Measurements from ENCODE around the gene KCTD17. TPM values are rescaled to one million over a fixed set of nuclear protein-coding genes. Genes with fewer than 3 reads are reported as not detected.

The KCTD17 gene, protein sequence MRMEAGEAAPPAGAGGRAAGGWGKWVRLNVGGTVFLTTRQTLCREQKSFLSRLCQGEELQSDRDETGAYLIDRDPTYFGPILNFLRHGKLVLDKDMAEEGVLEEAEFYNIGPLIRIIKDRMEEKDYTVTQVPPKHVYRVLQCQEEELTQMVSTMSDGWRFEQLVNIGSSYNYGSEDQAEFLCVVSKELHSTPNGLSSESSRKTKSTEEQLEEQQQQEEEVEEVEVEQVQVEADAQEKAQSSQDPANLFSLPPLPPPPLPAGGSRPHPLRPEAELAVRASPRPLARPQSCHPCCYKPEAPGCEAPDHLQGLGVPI
- total RNA-seq, result 10 to 100 TPM; 26.1 to 26.6 TPM
- polyA plus RNA-seq, result 10 to 100 TPM in 2 of 3 donors, 1 to 10 TPM in 1; 9.1 to 12.1 (median 10.3) TPM
- total RNA-seq, result 5.4 to 25.3 (median 20.6) reads per million in 6 experiments

DNA sequence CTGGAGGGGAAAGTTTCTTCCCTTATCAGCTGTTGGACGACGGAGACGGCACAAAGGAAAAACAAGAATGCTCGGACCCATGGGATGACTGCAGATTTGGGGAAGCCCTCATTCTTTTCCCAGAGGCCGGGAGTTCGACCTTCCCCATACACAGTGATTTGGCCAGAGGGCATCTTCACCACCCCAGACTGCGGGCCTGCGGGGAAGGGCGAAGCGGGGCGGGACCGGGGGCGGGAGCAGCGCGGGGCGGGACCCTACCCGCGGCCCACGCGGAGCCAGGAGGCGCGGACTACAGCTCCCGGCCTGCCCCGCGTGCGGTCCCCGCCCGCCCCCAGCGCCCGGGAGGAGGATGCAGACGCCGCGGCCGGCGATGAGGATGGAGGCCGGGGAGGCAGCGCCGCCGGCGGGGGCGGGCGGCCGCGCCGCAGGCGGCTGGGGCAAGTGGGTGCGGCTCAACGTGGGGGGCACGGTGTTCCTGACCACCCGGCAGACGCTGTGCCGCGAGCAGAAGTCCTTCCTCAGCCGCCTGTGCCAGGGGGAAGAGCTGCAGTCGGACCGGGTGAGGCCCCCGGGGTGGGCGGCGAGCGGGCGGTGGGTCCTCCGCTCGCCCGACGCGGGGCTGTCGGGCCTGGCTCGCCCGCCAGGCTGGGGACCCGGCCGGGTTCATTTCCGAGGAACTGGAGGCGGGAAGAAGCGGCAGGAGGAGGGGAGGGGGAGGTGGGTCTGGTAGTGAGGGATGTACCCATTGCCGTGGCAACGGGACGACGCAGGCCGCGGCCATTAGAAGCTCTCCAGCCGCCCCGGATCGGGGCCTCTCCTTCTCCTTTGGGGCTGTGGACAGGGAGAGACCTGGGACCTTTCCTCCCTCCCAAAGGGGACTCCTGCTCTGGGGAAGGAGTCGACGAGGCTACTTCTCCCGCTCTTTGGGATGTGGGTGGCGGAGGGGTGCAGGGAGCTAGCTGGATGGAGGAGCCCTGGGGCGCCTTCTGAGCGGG is at the start of gene KCTD17:
KCTD17 (plus strand) TSS at position 352 of the 995 bp plus-strand sequence; CDS start at position 371, 19 bp downstream.
- peak within 1 kb of the TSS; percentile 74 to 91 (median 84) for H3K4me3 Mint-ChIP-seq

DNA sequence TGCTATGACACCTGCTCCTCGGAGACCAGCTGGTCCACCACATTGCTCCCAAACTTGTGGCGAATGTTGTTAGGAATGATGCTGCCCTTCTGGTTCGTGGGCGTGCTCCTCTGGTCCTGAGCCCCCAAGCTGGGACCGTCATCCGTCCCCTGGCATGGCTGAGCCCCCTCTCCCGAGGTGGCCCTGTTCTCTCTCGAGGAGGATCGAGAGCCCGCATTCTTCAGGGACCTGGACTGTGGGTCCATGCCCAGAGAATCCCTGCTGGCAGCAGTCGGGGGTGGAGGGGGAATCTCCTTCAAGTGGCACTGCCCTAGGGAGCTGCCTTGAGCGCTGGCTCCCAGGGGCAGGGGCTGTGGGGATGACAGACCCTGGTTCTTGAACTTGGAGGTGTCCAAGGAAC is 49.7 kb upstream of the KCTD17 start:
- H3K36me3 Mint-ChIP-seq, result peaks cover 0 to 4% (median 0%) of the 10 kb centered on the region in 3 donors
- DNase-seq (no peak), ATAC-seq (no peak)

More for the DNA sequence above, at the start of gene KCTD17:
- DNase-seq (peak; percentile 57 to 82 (median 68)), ATAC-seq (peak; percentile 99 to 100)
- Mint-ChIP-seq H3K27ac (peak within 1 kb of the TSS in 9 of 10 donors; percentile 61 to 90 (median 80)), H3K4me1 (peaks cover 4 to 18% (median 10%) of the 10 kb centered on the region in 4 donors), H3K9me3 (no peaks in the 10 kb centered on the region), H3K36me3 (peaks cover 0 to 16% (median 4%) of the 10 kb centered on the region in 3 donors), H3K27me3 (no peaks in the 10 kb centered on the region)
- POLR2A ChIA-PET, result interaction anchor here (0.8 to 1.2 kb wide), 5 partner anchors 74 to 276 kb away, joined by 3 to 7 read pairs (median 3); partner anchors contain the start of genes IFT27 and IL2RB

DNA sequence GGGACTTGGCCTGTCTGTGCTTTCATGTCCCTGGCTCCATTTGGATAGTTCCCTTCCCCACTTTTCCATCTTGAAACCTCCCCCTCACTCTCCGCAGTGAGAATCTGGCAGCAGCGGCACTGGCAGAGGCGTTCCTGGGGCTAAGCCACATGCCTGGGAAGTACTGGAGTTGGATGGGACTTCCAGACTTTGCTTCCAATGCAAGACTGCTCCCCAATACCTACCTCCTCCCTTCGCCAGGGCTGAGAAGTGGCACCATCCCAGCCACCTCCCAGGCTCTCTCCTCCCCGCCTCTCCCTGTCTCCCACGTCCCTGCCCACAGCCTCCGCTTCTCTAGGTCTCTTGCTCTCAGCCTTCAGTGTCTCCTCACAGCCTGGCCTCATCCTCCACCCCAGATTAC is 48.9 kb upstream of the KCTD17 start:
- no peak for ATAC-seq
- DNase-seq, result no peak
- POLR2A ChIA-PET, result no interaction called here
- H3K4me1 Mint-ChIP-seq, result peaks cover 0 to 1% (median 0%) of the 10 kb centered on the region in 4 donors
- no peak overlapping the region for H3K4me3 Mint-ChIP-seq
- peaks cover 0 to 4% (median 0%) of the 10 kb centered on the region in 3 donors for H3K36me3 Mint-ChIP-seq
- H3K27ac Mint-ChIP-seq, result peak overlapping the region in 1 of 10 donors; percentile 46
- peaks cover 0 to 5% (median 0%) of the 10 kb centered on the region in 9 donors for H3K9me3 Mint-ChIP-seq
- H3K27me3 Mint-ChIP-seq, result peaks cover 5 to 21% (median 10%) of the 10 kb centered on the region in 5 donors

More for the DNA sequence above, 49.7 kb upstream of the KCTD17 start:
- no peak overlapping the region for H3K4me3 Mint-ChIP-seq
- H3K27me3 Mint-ChIP-seq, result peaks cover 5 to 18% (median 9%) of the 10 kb centered on the region in 5 donors
- peaks cover 0 to 3% (median 0%) of the 10 kb centered on the region in 4 donors for H3K4me1 Mint-ChIP-seq
- H3K9me3 Mint-ChIP-seq, result peaks cover 0 to 5% (median 0%) of the 10 kb centered on the region in 9 donors
- H3K27ac Mint-ChIP-seq, result no peak overlapping the region
- POLR2A ChIA-PET, result no interaction called here

DNA sequence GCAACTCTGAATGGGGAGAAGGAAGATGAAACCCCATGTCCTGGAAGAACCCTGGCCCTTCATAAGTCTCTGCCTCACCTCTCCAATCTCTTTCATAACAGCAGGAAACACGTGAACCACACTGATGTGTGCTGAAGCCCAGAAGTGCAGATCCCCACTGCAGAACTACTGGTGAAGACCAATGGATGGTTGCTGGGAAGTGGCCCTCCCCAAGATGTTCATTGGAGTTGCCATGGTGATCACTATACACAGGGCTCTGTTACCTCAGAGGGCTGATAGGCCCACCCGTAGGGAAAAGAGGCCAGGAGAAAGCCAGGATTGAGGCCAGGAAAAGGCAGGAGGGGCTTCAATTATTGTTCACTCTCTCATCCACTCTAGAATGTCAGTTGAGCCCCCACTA is 43.9 kb upstream of the KCTD17 start:
- H3K27ac Mint-ChIP-seq, result no peak overlapping the region
- DNase-seq (no peak), ATAC-seq (no peak)
- H3K9me3 Mint-ChIP-seq, result peaks cover 0 to 5% (median 0%) of the 10 kb centered on the region in 9 donors
- H3K4me1 Mint-ChIP-seq, result peaks cover 0 to 2% (median 0%) of the 10 kb centered on the region in 4 donors
- H3K27me3 Mint-ChIP-seq, result peaks cover 5 to 30% (median 10%) of the 10 kb centered on the region in 5 donors
- no peak overlapping the region for H3K4me3 Mint-ChIP-seq
- POLR2A ChIA-PET, result no interaction called here
- peaks cover 0 to 4% (median 0%) of the 10 kb centered on the region in 3 donors for H3K36me3 Mint-ChIP-seq

DNA sequence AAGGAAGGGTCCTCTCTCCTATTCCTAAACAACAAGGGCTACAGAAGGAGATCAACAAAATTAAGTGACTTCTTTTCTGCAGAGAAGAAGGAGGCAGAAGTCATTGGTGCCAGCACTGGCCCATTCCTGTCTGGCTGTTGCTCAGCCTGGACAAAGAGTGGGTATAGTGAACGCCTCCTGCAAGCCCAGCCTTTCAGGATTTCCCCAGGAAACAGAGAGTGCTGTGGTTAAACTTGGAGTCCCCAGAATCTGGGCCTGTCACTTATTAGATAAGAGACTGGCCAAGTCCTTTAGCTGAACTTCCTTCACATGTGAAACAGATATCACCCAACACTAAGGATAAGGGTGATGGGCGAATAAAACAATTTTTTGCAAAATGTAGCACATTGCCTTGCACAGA is 43.2 kb upstream of the KCTD17 start:
- Mint-ChIP-seq H3K27ac (no peak overlapping the region), H3K36me3 (peaks cover 0 to 4% (median 0%) of the 10 kb centered on the region in 3 donors), H3K9me3 (peaks cover 0 to 5% (median 0%) of the 10 kb centered on the region in 9 donors), H3K27me3 (peaks cover 3 to 26% (median 10%) of the 10 kb centered on the region in 5 donors), H3K4me3 (no peak overlapping the region), H3K4me1 (peaks cover 0 to 2% (median 0%) of the 10 kb centered on the region in 4 donors)
- DNase-seq (no peak), ATAC-seq (no peak)
- POLR2A ChIA-PET, result no interaction called here

DNA sequence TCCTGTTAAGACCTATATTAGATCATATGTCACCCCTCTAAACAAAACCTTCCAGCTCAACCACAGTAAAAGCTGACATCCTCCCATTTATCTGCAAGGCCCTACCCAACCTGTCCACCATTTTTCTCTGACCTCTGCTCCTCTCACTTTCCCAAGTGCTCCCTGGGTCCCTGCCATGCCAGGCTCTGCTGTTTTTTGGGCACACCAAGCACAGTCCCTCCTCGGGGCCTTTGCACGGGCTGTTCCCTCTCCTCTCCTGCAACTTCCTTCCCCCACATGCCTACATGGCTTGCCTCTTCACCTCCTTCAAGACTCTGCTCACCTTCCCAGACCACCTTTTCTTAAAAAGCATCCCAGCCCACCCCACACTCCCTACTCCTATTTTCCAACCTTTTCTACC is 42.1 kb upstream of the KCTD17 start:
- Mint-ChIP-seq H3K4me3 (no peak overlapping the region), H3K27me3 (peaks cover 2 to 21% (median 10%) of the 10 kb centered on the region in 5 donors), H3K9me3 (peaks cover 0 to 5% (median 0%) of the 10 kb centered on the region in 9 donors), H3K36me3 (peaks cover 0 to 4% (median 0%) of the 10 kb centered on the region in 3 donors), H3K27ac (peak overlapping the region in 1 of 10 donors; percentile 6), H3K4me1 (peaks cover 0 to 2% (median 0%) of the 10 kb centered on the region in 4 donors)
- DNase-seq (no peak), ATAC-seq (no peak)
- POLR2A ChIA-PET, result no interaction called here

DNA sequence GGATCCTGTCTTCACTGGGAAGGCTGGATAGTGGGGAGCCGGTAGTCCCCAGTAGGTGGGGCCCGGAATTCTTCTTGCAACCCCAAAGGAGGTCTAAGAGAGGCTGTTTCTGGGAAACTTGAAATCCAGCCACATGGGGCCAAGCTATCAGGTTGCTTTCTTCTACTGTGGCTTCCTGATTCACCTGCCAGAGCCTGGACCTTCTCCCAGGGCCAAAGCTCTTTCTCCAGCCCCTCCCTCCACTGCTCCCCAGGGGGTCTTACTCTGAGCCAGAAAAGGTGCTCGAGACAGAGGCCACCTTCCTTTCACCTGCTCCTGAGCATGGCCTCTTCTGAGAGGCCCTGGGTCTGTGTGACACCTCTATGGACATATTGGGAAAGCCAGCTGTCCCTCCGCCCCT is 41.4 kb upstream of the KCTD17 start:
- ATAC-seq (no peak), DNase-seq (no peak)
- peaks cover 0 to 1% (median 0%) of the 10 kb centered on the region in 9 donors for H3K9me3 Mint-ChIP-seq
- H3K4me3 Mint-ChIP-seq, result no peak overlapping the region
- H3K27me3 Mint-ChIP-seq, result peaks cover 2 to 21% (median 6%) of the 10 kb centered on the region in 5 donors
- no peaks in the 10 kb centered on the region for H3K36me3 Mint-ChIP-seq
- POLR2A ChIA-PET, result no interaction called here
- H3K4me1 Mint-ChIP-seq, result peaks cover 0 to 2% (median 0%) of the 10 kb centered on the region in 4 donors
- no peak overlapping the region for H3K27ac Mint-ChIP-seq

DNA sequence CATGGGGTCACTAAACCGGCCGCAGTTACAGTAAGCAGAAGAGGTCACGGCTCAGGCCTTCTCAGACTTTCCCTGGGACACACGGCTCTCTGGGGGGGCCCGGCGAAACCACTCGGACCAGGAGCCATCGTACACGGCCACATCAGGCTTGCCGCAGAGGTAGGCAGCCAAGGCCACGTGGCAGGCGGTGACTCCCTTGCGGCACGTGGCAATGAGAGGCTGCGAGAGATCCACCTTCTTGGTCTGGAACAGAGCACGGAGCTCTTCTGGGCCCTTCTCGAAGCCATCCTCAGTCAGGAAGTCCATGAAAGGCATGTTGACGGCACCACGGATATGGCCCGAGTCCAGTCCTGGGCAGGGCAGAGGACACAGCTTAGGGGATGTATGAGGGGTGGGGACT is 40.6 kb upstream of the KCTD17 start:
- Mint-ChIP-seq H3K36me3 (no peaks in the 10 kb centered on the region), H3K4me1 (peaks cover 0 to 2% (median 0%) of the 10 kb centered on the region in 4 donors), H3K4me3 (no peak overlapping the region), H3K9me3 (no peaks in the 10 kb centered on the region), H3K27me3 (peaks cover 2 to 18% (median 6%) of the 10 kb centered on the region in 5 donors), H3K27ac (no peak overlapping the region)
- POLR2A ChIA-PET, result no interaction called here
- DNase-seq (no peak), ATAC-seq (no peak)

DNA sequence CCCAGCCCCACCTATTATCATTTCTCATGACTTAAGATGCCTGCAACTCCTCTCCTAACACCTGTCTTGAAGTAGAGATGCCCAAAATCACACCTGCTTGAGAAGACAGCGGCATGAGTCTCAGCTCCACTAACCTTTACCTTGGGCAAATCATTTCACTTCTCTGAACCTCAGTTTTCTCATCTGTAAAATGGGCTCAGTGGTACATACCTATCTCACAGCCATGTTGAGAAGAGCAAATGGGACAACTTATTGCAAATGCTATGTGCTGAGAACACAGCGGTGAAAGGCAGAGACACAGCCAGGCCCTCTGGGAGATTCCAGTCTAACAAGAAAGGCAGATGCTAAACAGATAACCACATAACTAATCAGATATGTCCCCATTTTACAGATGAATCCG is 40.1 kb upstream of the KCTD17 start:
- POLR2A ChIA-PET, result no interaction called here
- H3K27ac Mint-ChIP-seq, result no peak overlapping the region
- DNase-seq, result no peak
- H3K4me3 Mint-ChIP-seq, result no peak overlapping the region
- H3K4me1 Mint-ChIP-seq, result peaks cover 0 to 2% (median 0%) of the 10 kb centered on the region in 4 donors
- peaks cover 2 to 18% (median 4%) of the 10 kb centered on the region in 5 donors for H3K27me3 Mint-ChIP-seq
- ATAC-seq, result no peak
- no peaks in the 10 kb centered on the region for H3K36me3 Mint-ChIP-seq
- H3K9me3 Mint-ChIP-seq, result no peaks in the 10 kb centered on the region

DNA sequence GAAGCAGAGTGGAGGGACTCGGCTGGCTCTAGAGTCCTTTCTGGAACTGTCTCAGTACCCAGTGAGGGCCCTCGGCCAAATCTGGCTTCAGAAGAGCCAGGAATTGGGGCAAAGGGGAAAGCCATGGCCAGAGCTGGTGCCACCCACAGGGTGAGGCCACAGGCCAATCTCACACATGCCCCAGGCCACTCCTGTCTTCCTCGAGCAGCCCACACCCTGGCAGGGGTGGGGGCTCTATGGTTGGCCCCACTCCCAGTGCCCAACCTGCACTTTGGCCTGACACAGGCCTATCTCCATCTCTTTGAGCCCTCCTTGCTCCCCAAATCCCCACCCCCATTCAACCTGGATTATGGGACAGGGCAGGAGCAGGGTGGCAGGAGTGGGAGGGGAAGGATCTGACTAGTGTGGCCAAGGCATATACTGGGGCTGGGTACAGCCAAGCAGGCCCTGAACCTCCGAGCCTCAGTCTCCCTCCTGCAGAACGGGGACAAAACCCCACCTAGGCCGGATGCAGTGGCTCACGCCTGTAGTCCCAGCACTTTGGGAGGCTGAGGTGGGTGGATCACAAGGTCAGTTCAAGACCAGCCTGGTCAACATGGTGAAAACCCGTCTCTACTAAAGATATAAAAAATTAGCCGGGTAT is 39.2 kb upstream of the KCTD17 start:
- H3K36me3 Mint-ChIP-seq, result no peaks in the 10 kb centered on the region
- H3K4me3 Mint-ChIP-seq, result no peak overlapping the region
- no peaks in the 10 kb centered on the region for H3K9me3 Mint-ChIP-seq
- H3K27ac Mint-ChIP-seq, result no peak overlapping the region
- peaks cover 0 to 2% (median 0%) of the 10 kb centered on the region in 4 donors for H3K4me1 Mint-ChIP-seq
- no peak for DNase-seq
- POLR2A ChIA-PET, result no interaction called here
- peaks cover under 1 to 13% (median 2%) of the 10 kb centered on the region in 5 donors for H3K27me3 Mint-ChIP-seq
- ATAC-seq, result no peak

DNA sequence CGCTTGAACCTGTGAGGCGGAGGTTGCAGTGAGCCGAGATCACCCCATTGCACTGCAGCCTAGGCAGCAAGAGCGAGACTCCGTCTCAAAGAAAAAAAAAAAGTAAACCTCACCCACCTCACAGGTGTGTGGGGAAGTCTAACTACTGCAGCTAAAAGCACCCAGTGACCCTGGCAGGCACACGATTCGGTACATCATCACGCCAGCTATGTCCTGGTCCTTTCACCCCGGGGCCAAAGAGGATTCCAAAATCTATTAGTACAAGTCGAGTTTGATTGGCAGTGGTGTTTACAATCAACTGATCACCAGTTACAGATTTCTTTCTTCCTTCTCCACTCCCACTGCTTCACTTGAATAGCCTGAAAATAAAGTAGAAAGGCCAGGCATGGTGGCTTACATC is 38.6 kb upstream of the KCTD17 start:
- Mint-ChIP-seq H3K36me3 (no peaks in the 10 kb centered on the region), H3K4me1 (peaks cover 0 to 2% (median 0%) of the 10 kb centered on the region in 4 donors), H3K27me3 (peaks cover 0 to 9% (median 6%) of the 10 kb centered on the region in 5 donors), H3K4me3 (no peak overlapping the region), H3K9me3 (no peaks in the 10 kb centered on the region), H3K27ac (peak overlapping the region in 1 of 10 donors; percentile 67)
- POLR2A ChIA-PET, result no interaction called here
- ATAC-seq (no peak), DNase-seq (no peak)

DNA sequence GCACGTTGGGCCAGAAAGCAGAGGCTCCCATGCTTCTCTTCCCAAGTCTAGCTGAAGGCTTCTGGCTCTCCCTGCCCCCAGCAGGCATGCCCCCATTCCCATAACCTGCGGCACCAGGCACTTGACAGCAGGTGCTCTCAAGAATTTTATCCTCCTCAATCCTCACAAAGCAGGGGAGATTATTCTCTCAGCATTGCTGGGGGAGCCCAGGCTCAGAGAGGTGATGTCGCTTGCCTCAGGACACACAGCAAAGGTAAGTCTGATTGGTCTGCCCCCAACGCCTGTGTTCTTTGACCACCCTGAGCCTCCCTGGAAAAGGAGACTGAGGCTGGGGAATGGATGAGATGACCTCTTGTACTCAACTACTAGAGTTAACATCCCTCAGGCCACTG is 37.1 kb upstream of the KCTD17 start:
- H3K36me3 Mint-ChIP-seq, result no peaks in the 10 kb centered on the region
- POLR2A ChIA-PET, result no interaction called here
- peaks cover 0 to 3% (median 2%) of the 10 kb centered on the region in 4 donors for H3K4me1 Mint-ChIP-seq
- no peak for DNase-seq
- peaks cover 0 to 11% (median 8%) of the 10 kb centered on the region in 5 donors for H3K27me3 Mint-ChIP-seq
- H3K27ac Mint-ChIP-seq, result no peak overlapping the region
- no peaks in the 10 kb centered on the region for H3K9me3 Mint-ChIP-seq
- no peak overlapping the region for H3K4me3 Mint-ChIP-seq
- ATAC-seq, result no peak
